Measurements from ENCODE around the gene CLCN6.

The CLCN6 gene

DNA sequence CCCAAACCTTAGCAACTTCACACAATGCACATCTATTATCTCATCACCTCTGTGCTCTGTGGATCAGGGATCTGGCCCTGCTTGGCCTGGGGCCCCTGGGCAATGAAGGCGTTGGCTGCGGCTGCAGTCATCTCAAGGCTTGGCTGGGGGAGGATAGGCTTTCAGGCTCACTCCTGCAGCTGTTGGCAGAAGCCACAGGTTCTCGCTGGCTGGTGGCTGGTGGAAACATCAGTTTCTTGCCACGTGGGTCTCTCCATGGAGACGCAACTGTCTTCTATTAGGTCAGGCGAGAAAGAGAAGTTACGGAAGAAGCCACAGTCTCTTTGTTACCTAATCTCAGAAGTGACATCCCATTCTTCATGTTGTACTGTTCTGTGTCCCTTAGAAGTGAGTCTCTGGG is 45.2 kb downstream of the CLCN6 start:
- TF ChIP-seq ELF4 (IDR thresholded peaks at IDR 0.05) (no peak), FOXM1 (IDR thresholded peaks at IDR 0.05; ENCODE audit: borderline replicate concordance) (no peak), HDGF (IDR thresholded peaks at IDR 0.05; ENCODE audit: borderline replicate concordance) (no peak), ZNF384 (IDR thresholded peaks at IDR 0.05) (no peak), FOXA1 (IDR thresholded peaks at IDR 0.05) (no peak), LEF1 (IDR thresholded peaks at IDR 0.05; ENCODE audit: borderline replicate concordance) (no peak), FOXK2 (IDR thresholded peaks at IDR 0.05) (no peak)
- no peak for DNase-seq (ENCODE audit: extremely low spot score)
- ChIA-PET CTCF (no interaction called here), POLR2A (interaction anchor here (2.5 kb wide), 1 partner anchor 58 kb away, joined by 14 read pairs; no protein-coding TSS in a partner anchor)

DNA sequence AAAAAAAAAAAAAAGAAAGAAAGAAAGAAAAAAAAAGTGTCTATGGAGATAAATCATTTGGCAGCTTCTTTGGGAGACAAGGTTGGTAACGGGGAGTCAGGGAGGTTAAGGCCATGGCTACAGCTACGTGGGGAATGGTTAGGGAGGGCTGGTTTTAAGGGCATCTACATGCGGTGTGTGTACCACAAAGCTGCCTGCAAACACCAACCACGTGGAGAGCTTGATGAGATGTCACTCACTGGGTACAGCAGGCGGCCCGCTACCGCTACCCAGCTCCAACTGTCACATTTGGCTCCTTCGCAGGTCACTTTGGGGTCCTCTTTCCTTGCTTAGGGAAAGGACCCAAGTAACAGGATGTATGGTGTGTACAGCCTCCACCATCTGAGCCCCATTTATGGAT is 48.5 kb downstream of the CLCN6 start:
- ChIA-PET CTCF (interaction anchor here (0.7 kb wide), 1 partner anchor 13 kb away, joined by 3 read pairs; no protein-coding TSS in a partner anchor), POLR2A (no interaction called here)
- TF ChIP-seq SUZ12 (IDR thresholded peaks at IDR 0.05): no peak
- no peak for TF ChIP-seq TARDBP (IDR thresholded peaks at IDR 0.05)
- TF ChIP-seq FOXK2 (IDR thresholded peaks at IDR 0.05): no peak
- no peak for TF ChIP-seq ARNT (IDR thresholded peaks at IDR 0.05)
- TF ChIP-seq L3MBTL2 (conservative IDR thresholded peaks at IDR 0.05): no peak
- TF ChIP-seq FOXA1 (IDR thresholded peaks at IDR 0.05): no peak
- no peak for TF ChIP-seq BHLHE40 (IDR thresholded peaks at IDR 0.05; ENCODE audit: borderline replicate concordance)
- no peak for TF ChIP-seq HDGF (IDR thresholded peaks at IDR 0.05; ENCODE audit: borderline replicate concordance)
- no peak for TF ChIP-seq NFRKB (IDR thresholded peaks at IDR 0.05)
- TF ChIP-seq FOXM1 (IDR thresholded peaks at IDR 0.05; ENCODE audit: borderline replicate concordance): no peak
- no peak for TF ChIP-seq ELF4 (IDR thresholded peaks at IDR 0.05)
- no peak for TF ChIP-seq SP1 (IDR thresholded peaks at IDR 0.05)
- no peak for TF ChIP-seq ZNF384 (IDR thresholded peaks at IDR 0.05)
- TF ChIP-seq, protein P1, sequence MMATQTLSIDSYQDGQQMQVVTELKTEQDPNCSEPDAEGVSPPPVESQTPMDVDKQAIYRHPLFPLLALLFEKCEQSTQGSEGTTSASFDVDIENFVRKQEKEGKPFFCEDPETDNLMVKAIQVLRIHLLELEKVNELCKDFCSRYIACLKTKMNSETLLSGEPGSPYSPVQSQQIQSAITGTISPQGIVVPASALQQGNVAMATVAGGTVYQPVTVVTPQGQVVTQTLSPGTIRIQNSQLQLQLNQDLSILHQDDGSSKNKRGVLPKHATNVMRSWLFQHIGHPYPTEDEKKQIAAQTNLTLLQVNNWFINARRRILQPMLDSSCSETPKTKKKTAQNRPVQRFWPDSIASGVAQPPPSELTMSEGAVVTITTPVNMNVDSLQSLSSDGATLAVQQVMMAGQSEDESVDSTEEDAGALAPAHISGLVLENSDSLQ (IDR thresholded peaks at IDR 0.05): no peak
- no peak for TF ChIP-seq CTBP1 (IDR thresholded peaks at IDR 0.05; ENCODE audit: borderline replicate concordance)
- TF ChIP-seq LEF1 (IDR thresholded peaks at IDR 0.05; ENCODE audit: borderline replicate concordance): no peak
- no peak for DNase-seq (ENCODE audit: extremely low spot score)

DNA sequence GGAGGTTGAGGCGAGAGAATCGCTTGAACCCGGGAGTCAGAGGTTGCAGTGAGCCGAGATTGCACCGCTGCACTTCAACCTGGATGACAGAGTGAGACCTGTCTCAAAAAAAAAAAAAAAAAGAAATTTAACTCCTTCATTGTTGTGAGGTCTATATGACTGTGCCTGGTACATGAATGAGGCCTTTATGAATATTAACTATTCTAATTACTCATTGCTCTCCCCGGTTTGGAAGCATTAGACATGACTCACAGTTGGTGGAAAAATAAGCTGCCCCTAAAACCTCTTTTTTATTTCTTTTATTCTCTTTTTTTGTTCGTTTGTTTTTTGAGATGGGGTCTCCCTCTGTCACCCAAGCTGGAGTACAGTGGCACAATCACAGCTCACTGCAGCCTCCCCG is 49.4 kb downstream of the CLCN6 start:
- ChIA-PET CTCF (no interaction called here), POLR2A (no interaction called here)
- TF ChIP-seq, protein P1 (IDR thresholded peaks at IDR 0.05): no peak
- TF ChIP-seq FOXA1 (IDR thresholded peaks at IDR 0.05) (no peak), BHLHE40 (IDR thresholded peaks at IDR 0.05; ENCODE audit: borderline replicate concordance) (no peak), CTBP1 (IDR thresholded peaks at IDR 0.05; ENCODE audit: borderline replicate concordance) (no peak), FOXK2 (IDR thresholded peaks at IDR 0.05) (no peak), L3MBTL2 (conservative IDR thresholded peaks at IDR 0.05) (no peak), ELF4 (IDR thresholded peaks at IDR 0.05) (no peak), NFRKB (IDR thresholded peaks at IDR 0.05) (no peak)
- DNase-seq (ENCODE audit: extremely low spot score): no peak

DNA sequence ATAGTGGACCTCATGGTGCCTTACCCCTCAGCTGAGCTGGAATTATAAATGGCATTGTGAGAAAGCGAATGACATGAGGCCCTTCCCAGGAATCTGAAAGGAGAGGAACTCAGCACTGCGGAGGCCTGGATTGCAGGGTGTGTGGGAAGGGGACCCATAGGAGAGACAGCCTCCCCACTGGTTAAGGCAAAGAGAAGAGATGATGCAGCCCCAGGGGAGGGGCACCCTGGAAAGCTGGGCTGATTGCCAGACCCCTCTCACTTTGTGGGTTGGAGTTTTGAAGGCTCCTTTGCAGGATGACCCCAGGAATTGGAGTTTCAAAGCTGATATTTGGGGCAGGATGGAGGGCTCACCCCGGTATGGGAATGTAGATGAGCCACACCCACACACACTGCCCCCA is 50.7 kb downstream of the CLCN6 start:
- ChIA-PET POLR2A (no interaction called here), CTCF (no interaction called here)
- no peak for DNase-seq (ENCODE audit: extremely low spot score)
- TF ChIP-seq HDGF (IDR thresholded peaks at IDR 0.05; ENCODE audit: borderline replicate concordance) (no peak), LEF1 (IDR thresholded peaks at IDR 0.05; ENCODE audit: borderline replicate concordance) (no peak), NFRKB (IDR thresholded peaks at IDR 0.05) (no peak), TARDBP (IDR thresholded peaks at IDR 0.05) (no peak), BHLHE40 (IDR thresholded peaks at IDR 0.05; ENCODE audit: borderline replicate concordance) (no peak), SUZ12 (IDR thresholded peaks at IDR 0.05) (no peak), CTBP1 (IDR thresholded peaks at IDR 0.05; ENCODE audit: borderline replicate concordance) (no peak), SP1 (IDR thresholded peaks at IDR 0.05) (no peak), FOXM1 (IDR thresholded peaks at IDR 0.05; ENCODE audit: borderline replicate concordance) (no peak), L3MBTL2 (conservative IDR thresholded peaks at IDR 0.05) (no peak), ZNF384 (IDR thresholded peaks at IDR 0.05) (no peak), FOXK2 (IDR thresholded peaks at IDR 0.05) (no peak), FOXA1 (IDR thresholded peaks at IDR 0.05) (no peak), ARNT (IDR thresholded peaks at IDR 0.05) (no peak), ELF4 (IDR thresholded peaks at IDR 0.05) (no peak)
- TF ChIP-seq, protein P1 (IDR thresholded peaks at IDR 0.05): no peak

DNA sequence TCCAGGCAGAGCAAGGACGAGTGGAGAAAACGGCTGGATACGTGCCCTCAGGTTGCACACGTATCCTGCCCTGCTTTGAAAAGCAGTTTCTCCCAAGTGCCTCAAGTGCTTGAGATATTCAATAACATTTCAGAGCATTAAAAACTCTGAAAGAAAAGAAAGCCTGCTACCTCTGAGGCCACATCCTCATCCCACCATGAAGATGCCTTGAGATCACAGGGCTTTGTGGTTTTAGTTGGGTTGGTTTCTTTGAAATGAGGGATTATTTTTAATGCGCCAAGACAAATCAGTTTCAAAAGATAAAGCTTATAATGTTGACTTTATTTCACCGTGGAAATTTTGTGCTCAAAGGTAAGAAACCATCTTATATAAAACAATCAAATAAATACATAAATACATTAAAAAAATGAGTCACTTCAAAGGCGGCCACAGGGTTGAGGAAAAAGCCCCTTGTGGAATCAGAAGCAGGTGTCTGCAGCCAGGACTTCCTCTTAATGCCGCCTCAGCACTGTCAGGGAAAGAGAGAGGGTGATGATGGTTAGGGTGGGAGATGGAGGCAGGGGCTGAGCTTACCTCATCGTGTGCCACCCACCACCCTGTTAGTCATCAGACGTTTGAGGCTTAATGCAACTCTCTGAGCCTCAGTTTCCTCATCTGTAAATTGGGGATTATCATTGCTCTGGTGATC is 51.3 kb downstream of the CLCN6 start:
- DNase-seq (ENCODE audit: extremely low spot score): no peak
- ChIA-PET POLR2A (no interaction called here), CTCF (no interaction called here)
- no peak for TF ChIP-seq CTBP1 (IDR thresholded peaks at IDR 0.05; ENCODE audit: borderline replicate concordance)
- TF ChIP-seq SUZ12 (IDR thresholded peaks at IDR 0.05): no peak
- TF ChIP-seq FOXM1 (IDR thresholded peaks at IDR 0.05; ENCODE audit: borderline replicate concordance): no peak
- no peak for TF ChIP-seq BHLHE40 (IDR thresholded peaks at IDR 0.05; ENCODE audit: borderline replicate concordance)
- no peak for TF ChIP-seq NFRKB (IDR thresholded peaks at IDR 0.05)
- no peak for TF ChIP-seq ELF4 (IDR thresholded peaks at IDR 0.05)
- no peak for TF ChIP-seq ZNF384 (IDR thresholded peaks at IDR 0.05)
- TF ChIP-seq, protein P1 (IDR thresholded peaks at IDR 0.05): no peak
- TF ChIP-seq HDGF (IDR thresholded peaks at IDR 0.05; ENCODE audit: borderline replicate concordance): no peak
- TF ChIP-seq TARDBP (IDR thresholded peaks at IDR 0.05): no peak
- TF ChIP-seq L3MBTL2 (conservative IDR thresholded peaks at IDR 0.05): no peak
- no peak for TF ChIP-seq SP1 (IDR thresholded peaks at IDR 0.05)
- no peak for TF ChIP-seq LEF1 (IDR thresholded peaks at IDR 0.05; ENCODE audit: borderline replicate concordance)
- TF ChIP-seq FOXK2 (IDR thresholded peaks at IDR 0.05): no peak
- no peak for TF ChIP-seq ARNT (IDR thresholded peaks at IDR 0.05)
- no peak for TF ChIP-seq FOXA1 (IDR thresholded peaks at IDR 0.05)

Measured in HEK293T (cell line).